Osteocyte (in vitro differentiated cells): ENCODE data around the gene DDX56. TPM values are rescaled to one million over a fixed set of nuclear protein-coding genes. Genes with fewer than 3 reads are reported as not detected.

Experiments
- DNase-seq: peaks from one replicate; pipeline ENCODE4 v3.0.0; 2021; ENCODE audit warnings: mixed read lengths; ENCODE audit not compliant: unreplicated experiment; ENCODE audit errors: extremely low spot score
- H3K27ac Mint-ChIP-seq: one replicate; pipeline ENCODE4 v1.8.0; 2021; ENCODE audit warnings: mild to moderate bottlenecking, mixed read lengths; ENCODE audit not compliant: unreplicated experiment
- H3K27me3 Mint-ChIP-seq: one replicate; pipeline ENCODE4 v1.8.0; 2021; ENCODE audit warnings: mixed read lengths; ENCODE audit not compliant: unreplicated experiment
- H3K36me3 Mint-ChIP-seq: one replicate; pipeline ENCODE4 v1.8.0; 2021; ENCODE audit warnings: mixed read lengths; ENCODE audit not compliant: unreplicated experiment
- H3K4me1 Mint-ChIP-seq: one replicate; pipeline ENCODE4 v1.8.0; 2021; ENCODE audit warnings: mixed read lengths; ENCODE audit not compliant: unreplicated experiment
- H3K4me3 Mint-ChIP-seq: one replicate; pipeline ENCODE4 v1.8.0; 2021; ENCODE audit warnings: mild to moderate bottlenecking, moderate library complexity, mixed read lengths; ENCODE audit not compliant: unreplicated experiment
- H3K9me3 Mint-ChIP-seq: one replicate; pipeline ENCODE4 v1.8.0; 2021; ENCODE audit warnings: mixed read lengths; ENCODE audit not compliant: unreplicated experiment
- CTCF ChIP-seq: fragments of 200-600 bp; sonication (generic); IDR thresholded peaks from 2 replicates; pipeline ENCODE4 v1.5.0; 2021; ENCODE audit warnings: antibody characterized with exemption, mild to moderate bottlenecking, moderate library complexity
- total RNA-seq: library from RNA; stranded (reverse); gene quantifications from 2 replicates; pipeline ENCODE4 v1.2.1, GENCODE V29; 2021

The DDX56 gene
- total RNA-seq, 1 donor from 2014 or later: 67.0 TPM

GRCh38 chr7:44531421-44532380, 42.0 kb downstream of the DDX56 start:
- TF ChIP-seq CTCF: no peak
- H3K4me1 Mint-ChIP-seq: no peaks in the 10 kb centered on the region
- H3K27me3 Mint-ChIP-seq: peaks cover 13% of the 10 kb centered on the region
- H3K27ac Mint-ChIP-seq: no peak overlapping the region
- no peaks in the 10 kb centered on the region for H3K36me3 Mint-ChIP-seq
- no peaks in the 10 kb centered on the region for H3K9me3 Mint-ChIP-seq
- no peak overlapping the region for H3K4me3 Mint-ChIP-seq
- DNase-seq: no peak

- peaks cover 13% of the 10 kb centered on the region for H3K27me3 Mint-ChIP-seq
- no peak overlapping the region for H3K4me3 Mint-ChIP-seq
- H3K4me1 Mint-ChIP-seq: no peaks in the 10 kb centered on the region
- no peak overlapping the region for H3K27ac Mint-ChIP-seq
- no peak for TF ChIP-seq CTCF
- H3K36me3 Mint-ChIP-seq: no peaks in the 10 kb centered on the region
- no peak for DNase-seq
- no peaks in the 10 kb centered on the region for H3K9me3 Mint-ChIP-seq
Observed at GRCh38 chr7:44530990-44531389, 42.7 kb downstream of the DDX56 start.

GRCh38 chr7:44524811-44525388, 48.8 kb downstream of the DDX56 start:
- Mint-ChIP-seq H3K9me3 (peaks cover 12% of the 10 kb centered on the region), H3K36me3 (no peaks in the 10 kb centered on the region), H3K27ac (no peak overlapping the region), H3K4me1 (no peaks in the 10 kb centered on the region), H3K4me3 (no peak overlapping the region), H3K27me3 (peaks cover 27% of the 10 kb centered on the region)
- DNase-seq: no peak
- no peak for TF ChIP-seq CTCF

GRCh38 chr7:44522315-44522714, 51.4 kb downstream of the DDX56 start:
- no peaks in the 10 kb centered on the region for H3K4me1 Mint-ChIP-seq
- no peak overlapping the region for H3K4me3 Mint-ChIP-seq
- H3K27me3 Mint-ChIP-seq: peaks cover 27% of the 10 kb centered on the region
- no peak for TF ChIP-seq CTCF
- peak; percentile 40 for DNase-seq
- H3K27ac Mint-ChIP-seq: no peak overlapping the region
- H3K9me3 Mint-ChIP-seq: peaks cover 12% of the 10 kb centered on the region
- no peaks in the 10 kb centered on the region for H3K36me3 Mint-ChIP-seq
